Mesothelial cell of epicardium (in vitro differentiated cells): ENCODE results near the gene ARHGAP30. TPM values are rescaled to one million over a fixed set of nuclear protein-coding genes. Genes with fewer than 3 reads are reported as not detected.
A peak's percentile ranks its signal among the peaks of the same experiment; 100 is the strongest.
"Not testable (repeated sequence)": the region's sequence is repeated elsewhere in the genome, so short reads cannot be mapped to it uniquely, and the experiment has no call there.

Experiments
- DNase-seq, 2 experiments: peaks; one replicate each; pipeline ENCODE4 v3.0.0; 2021; ENCODE audit warnings: low spot score in 2 of 2; ENCODE audit not compliant: unreplicated experiment in 2 of 2
- H3K27ac Mint-ChIP-seq: 2 replicates; pipeline ENCODE4 v1.8.0; 2021; ENCODE audit warnings: mixed read lengths
- H3K27me3 Mint-ChIP-seq: 2 replicates; pipeline ENCODE4 v1.8.0; 2021; ENCODE audit warnings: low read depth, mixed read lengths
- H3K36me3 Mint-ChIP-seq: 2 replicates; pipeline ENCODE4 v1.8.0; 2021; ENCODE audit warnings: mixed read lengths
- H3K4me1 Mint-ChIP-seq: 2 replicates; pipeline ENCODE4 v1.8.0; 2021; ENCODE audit warnings: mixed read lengths
- H3K4me3 Mint-ChIP-seq: 2 replicates; pipeline ENCODE4 v1.8.0; 2021; ENCODE audit warnings: mild to moderate bottlenecking, moderate library complexity, mixed read lengths
- H3K9me3 Mint-ChIP-seq: 2 replicates; pipeline ENCODE4 v1.8.0; 2021; ENCODE audit warnings: mixed read lengths
- total RNA-seq: library from RNA; stranded (reverse); gene quantifications from 3 replicates; pipeline ENCODE4 v1.2.1, GENCODE V29; 2021
- TF ChIP-seq, protein P1 (sequence below): fragments of 200-600 bp; sonication (generic); IDR thresholded peaks from one replicate; pipeline ENCODE4 v1.5.0; 2021; ENCODE audit warnings: antibody characterized with exemption; ENCODE audit not compliant: unreplicated experiment

ARHGAP30 gene
- total RNA-seq, 1 donor from 2014 or later: 1.6 TPM

DNA sequence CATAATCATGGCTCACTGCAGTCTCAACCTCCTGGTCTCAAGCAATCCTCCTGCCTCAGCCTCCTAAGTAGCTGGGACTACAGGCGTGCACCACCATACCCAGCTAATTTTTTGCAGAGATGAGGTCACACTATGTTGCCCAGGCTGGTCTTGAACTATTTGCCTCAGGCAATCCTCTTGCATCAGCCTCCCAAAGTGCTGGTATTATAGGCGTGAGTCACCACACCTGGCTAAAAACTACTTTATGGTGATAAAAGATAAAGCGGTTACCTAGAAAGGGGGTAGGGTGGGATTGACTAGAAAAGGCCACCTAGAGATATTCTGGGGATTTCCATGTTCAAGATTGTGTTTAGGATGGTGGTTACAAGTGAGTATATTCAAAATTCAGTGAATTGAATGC lies 35.9 kb downstream of the ARHGAP30 start:
- Mint-ChIP-seq H3K27me3 (no peaks in the 10 kb centered on the region), H3K27ac (no peak overlapping the region), H3K9me3 (no peaks in the 10 kb centered on the region), H3K4me1 (peaks cover 30% of the 10 kb centered on the region), H3K4me3 (no peak overlapping the region), H3K36me3 (peaks cover 2% of the 10 kb centered on the region)
- DNase-seq: no peak
- TF ChIP-seq, protein P1, sequence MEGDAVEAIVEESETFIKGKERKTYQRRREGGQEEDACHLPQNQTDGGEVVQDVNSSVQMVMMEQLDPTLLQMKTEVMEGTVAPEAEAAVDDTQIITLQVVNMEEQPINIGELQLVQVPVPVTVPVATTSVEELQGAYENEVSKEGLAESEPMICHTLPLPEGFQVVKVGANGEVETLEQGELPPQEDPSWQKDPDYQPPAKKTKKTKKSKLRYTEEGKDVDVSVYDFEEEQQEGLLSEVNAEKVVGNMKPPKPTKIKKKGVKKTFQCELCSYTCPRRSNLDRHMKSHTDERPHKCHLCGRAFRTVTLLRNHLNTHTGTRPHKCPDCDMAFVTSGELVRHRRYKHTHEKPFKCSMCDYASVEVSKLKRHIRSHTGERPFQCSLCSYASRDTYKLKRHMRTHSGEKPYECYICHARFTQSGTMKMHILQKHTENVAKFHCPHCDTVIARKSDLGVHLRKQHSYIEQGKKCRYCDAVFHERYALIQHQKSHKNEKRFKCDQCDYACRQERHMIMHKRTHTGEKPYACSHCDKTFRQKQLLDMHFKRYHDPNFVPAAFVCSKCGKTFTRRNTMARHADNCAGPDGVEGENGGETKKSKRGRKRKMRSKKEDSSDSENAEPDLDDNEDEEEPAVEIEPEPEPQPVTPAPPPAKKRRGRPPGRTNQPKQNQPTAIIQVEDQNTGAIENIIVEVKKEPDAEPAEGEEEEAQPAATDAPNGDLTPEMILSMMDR: no peak

- H3K36me3 Mint-ChIP-seq: peaks cover 2% of the 10 kb centered on the region
- H3K4me1 Mint-ChIP-seq: peaks cover 21% of the 10 kb centered on the region
- DNase-seq: no peak
- no peak overlapping the region for H3K4me3 Mint-ChIP-seq
- H3K27ac Mint-ChIP-seq: peak overlapping the region; percentile 51
- H3K27me3 Mint-ChIP-seq: no peaks in the 10 kb centered on the region
- TF ChIP-seq, protein P1: no peak
- no peaks in the 10 kb centered on the region for H3K9me3 Mint-ChIP-seq
Observed at GRCh38 chr1:161032409-161032808, 37.3 kb downstream of the ARHGAP30 start.

- Mint-ChIP-seq H3K4me3 (no peak overlapping the region), H3K27me3 (no peaks in the 10 kb centered on the region), H3K36me3 (peaks cover 2% of the 10 kb centered on the region), H3K4me1 (peaks cover 16% of the 10 kb centered on the region), H3K27ac (peak overlapping the region; percentile 87), H3K9me3 (no peaks in the 10 kb centered on the region)
- no peak for DNase-seq
- TF ChIP-seq, protein P1: no peak
Observed at GRCh38 chr1:161031874-161032273, 37.8 kb downstream of the ARHGAP30 start.

GRCh38 chr1:161029466-161029865 lies 40.2 kb downstream of the ARHGAP30 start:
- H3K27me3 Mint-ChIP-seq, H3K27ac Mint-ChIP-seq, H3K4me3 Mint-ChIP-seq, H3K36me3 Mint-ChIP-seq, DNase-seq, H3K9me3 Mint-ChIP-seq: not testable (repeated sequence)
- H3K4me1 Mint-ChIP-seq: peaks cover 16% of the 10 kb centered on the region

DNA sequence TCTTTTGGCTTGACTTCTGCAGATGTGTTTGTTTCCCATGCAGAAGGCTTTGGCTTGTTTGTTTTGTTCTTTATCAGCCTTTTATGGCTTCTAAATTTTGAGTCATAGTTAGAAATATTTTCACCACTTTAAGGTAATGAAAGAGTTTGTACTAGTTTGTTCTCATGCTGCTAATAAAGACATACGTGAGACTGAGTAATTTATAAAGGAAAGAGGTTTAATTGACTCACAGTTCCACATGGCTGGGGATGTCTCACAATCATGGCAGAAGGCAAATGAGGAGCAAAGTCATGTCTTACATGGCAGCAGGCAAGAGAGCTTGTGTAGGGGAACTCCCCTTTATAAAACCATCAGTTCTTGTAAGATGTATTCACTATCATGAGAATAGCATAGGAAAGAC lies 42.7 kb downstream of the ARHGAP30 start:
- not testable (repeated sequence) for H3K36me3 Mint-ChIP-seq, DNase-seq, H3K9me3 Mint-ChIP-seq, H3K27ac Mint-ChIP-seq, H3K27me3 Mint-ChIP-seq, H3K4me1 Mint-ChIP-seq, H3K4me3 Mint-ChIP-seq

DNA sequence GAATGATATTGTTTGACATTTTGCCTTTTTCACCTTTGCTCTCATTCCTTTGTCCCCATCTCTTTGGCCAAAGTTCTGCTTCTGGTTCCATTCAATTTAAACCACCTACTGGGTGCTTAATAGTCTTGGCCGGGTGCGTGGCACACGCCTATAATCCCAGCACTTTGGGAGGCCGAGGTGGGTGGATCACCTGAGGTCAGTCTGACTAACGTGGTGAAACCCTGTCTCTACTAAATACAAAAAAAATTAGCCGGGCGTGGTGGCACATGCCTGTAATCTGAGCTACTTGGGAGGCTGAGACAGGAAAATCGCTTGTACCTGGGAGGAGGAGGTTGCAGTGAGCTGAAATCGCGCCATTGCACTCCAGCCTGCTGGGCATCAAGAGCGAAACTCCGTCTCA lies 47.3 kb downstream of the ARHGAP30 start:
- DNase-seq, H3K9me3 Mint-ChIP-seq, H3K27me3 Mint-ChIP-seq, H3K36me3 Mint-ChIP-seq: not testable (repeated sequence)
- peak overlapping the region; percentile 41 for H3K4me3 Mint-ChIP-seq
- H3K4me1 Mint-ChIP-seq: peaks cover 35% of the 10 kb centered on the region
- peak overlapping the region; percentile 100 for H3K27ac Mint-ChIP-seq

GRCh38 chr1:161021970-161022353 lies 47.7 kb downstream of the ARHGAP30 start:
- Mint-ChIP-seq H3K27ac (peak overlapping the region; percentile 100), H3K36me3 (no peaks in the 10 kb centered on the region), H3K9me3 (no peaks in the 10 kb centered on the region), H3K4me3 (peak overlapping the region; percentile 86), H3K4me1 (peaks cover 40% of the 10 kb centered on the region), H3K27me3 (peaks cover 8% of the 10 kb centered on the region)
- DNase-seq: no peak
- TF ChIP-seq, protein P1: no peak
